Liver (tissue), 9 donors: Measurements from ENCODE around the gene STK38L. TPM values are rescaled to one million over a fixed set of nuclear protein-coding genes. Genes with fewer than 3 reads are reported as not detected.

ENCODE experiments used
- DNase-seq: peaks from one replicate; pipeline ENCODE4 v3.0.0-alpha.2; 2017; ENCODE audit warnings: low spot score
- H3K27ac ChIP-seq, 2 donors: one replicate each; pipeline ENCODE4 v1.7.0; 2013; ENCODE audit warnings: inconsistent platforms in 2 of 2, low read length in 2 of 2, control low read depth in 1 of 2, low read depth in 1 of 2, mild to moderate bottlenecking in 1 of 2
- H3K27me3 ChIP-seq, 4 donors: one replicate each; pipeline versions ENCODE4 v1.6.1 to v1.7.0; 2013; ENCODE audit warnings: low read length in 3 of 4, inconsistent platforms in 1 of 4, mild to moderate bottlenecking in 1 of 4, moderate library complexity in 1 of 4; ENCODE audit not compliant: control insufficient read depth in 4 of 4, insufficient read depth in 4 of 4
- H3K36me3 ChIP-seq, 4 donors: one replicate each; pipeline versions ENCODE4 v1.6.1 to v1.7.0; 2013; ENCODE audit warnings: low read length in 3 of 4, mild to moderate bottlenecking in 3 of 4, low read depth in 1 of 4, moderate library complexity in 1 of 4; ENCODE audit not compliant: control insufficient read depth in 4 of 4, insufficient read depth in 3 of 4
- H3K4me1 ChIP-seq, 4 donors: one replicate each; pipeline versions ENCODE4 v1.6.1 to v1.7.0; 2013; ENCODE audit warnings: low read length in 3 of 4, mild to moderate bottlenecking in 3 of 4, moderate library complexity in 1 of 4; ENCODE audit not compliant: control insufficient read depth in 4 of 4, insufficient read depth in 4 of 4
- H3K4me3 ChIP-seq, 3 donors: one replicate each; pipeline versions ENCODE4 v1.6.1 to v1.7.0; 2013; ENCODE audit warnings: low read length in 3 of 3, control low read depth in 1 of 3, low read depth in 1 of 3, mild to moderate bottlenecking in 1 of 3
- H3K9ac ChIP-seq, 2 donors: one replicate each; pipeline ENCODE4 v1.7.0; 2013; ENCODE audit warnings: low read length in 2 of 2, mild to moderate bottlenecking in 2 of 2, moderate library complexity in 2 of 2, control low read depth in 1 of 2, low read depth in 1 of 2
- H3K9me3 ChIP-seq, 4 donors: one replicate each; pipeline versions ENCODE4 v1.6.1 to v1.7.0; 2013; ENCODE audit warnings: low read length in 3 of 4; ENCODE audit not compliant: control insufficient read depth in 4 of 4
- ATF3 ChIP-seq: IDR thresholded peaks from 2 replicates; pipeline ENCODE4 v1.6.1; 2016; ENCODE audit warnings: antibody characterized with exemption
- EGR1 ChIP-seq, 2 donors: IDR thresholded peaks; 2 replicates each; pipeline ENCODE4 v1.6.1; 2016 to 2018; ENCODE audit warnings: antibody characterized with exemption in 2 of 2, low read depth in 2 of 2
- FOXA1 ChIP-seq: IDR thresholded peaks from 2 replicates; pipeline ENCODE4 v1.6.1; 2016; ENCODE audit warnings: antibody characterized with exemption
- FOXA2 ChIP-seq: IDR thresholded peaks from 2 replicates; pipeline ENCODE4 v1.6.1; 2016; ENCODE audit warnings: antibody characterized with exemption
- HNF4A ChIP-seq, 2 donors: conservative IDR thresholded peaks; 2 replicates each; pipeline ENCODE4 v1.6.1; 2016; ENCODE audit warnings: antibody characterized with exemption in 2 of 2, mild to moderate bottlenecking in 2 of 2
- HNF4G ChIP-seq: IDR thresholded peaks from 2 replicates; pipeline ENCODE4 v1.6.1; 2016; ENCODE audit warnings: antibody characterized with exemption
- JUND ChIP-seq, 2 donors: IDR thresholded peaks; 2 replicates each; pipeline ENCODE4 v1.6.1; 2016; ENCODE audit warnings: antibody characterized with exemption in 2 of 2
- NR2F2 ChIP-seq: IDR thresholded peaks from 2 replicates; pipeline ENCODE4 v1.6.1; 2016; ENCODE audit warnings: antibody characterized with exemption
- RAD21 ChIP-seq, 2 donors: IDR thresholded peaks; 2 replicates each; pipeline ENCODE4 v1.6.1; 2016; ENCODE audit warnings: antibody characterized with exemption in 2 of 2, mild to moderate bottlenecking in 2 of 2
- RXRA ChIP-seq, 2 donors: IDR thresholded peaks; 2 replicates each; pipeline ENCODE4 v1.6.1; 2017 to 2018; ENCODE audit warnings: antibody characterized with exemption in 2 of 2, mild to moderate bottlenecking in 1 of 2
- YY1 ChIP-seq: IDR thresholded peaks from 2 replicates; pipeline ENCODE4 v1.6.1; 2016; ENCODE audit warnings: antibody characterized with exemption, mild to moderate bottlenecking
- WGBS: extraction: QIAGEN DNeasy Blood & Tissue Kit; methylation state at CpG from one replicate; pipeline ENCODE4 v1.1.7; 2013; 5-methylcytosine and 5-hydroxymethylcytosine counted together
- polyA plus RNA-seq, 2 donors: library from polyadenylated mRNA; stranded (reverse) in 1 of 2; unstranded in 1 of 2; fragments of 200-250 nt in 1 of 2; fragments of >200 nt in 1 of 2; fragmentation: Nextera tagmentation in 1 of 2; extraction: Ambion mirVana in 1 of 2; gene quantifications; one replicate each; pipeline versions ENCODE4 v1.2.1 to v1.2.3, GENCODE V29; 2013 to 2015
- total RNA-seq, 2 donors: library from RNA; depleted of rRNA; stranded (reverse); fragments of >200 nt; gene quantifications; one replicate each; pipeline ENCODE4 v1.2.3, GENCODE V29; 2014
- TF ChIP-seq, protein P1 (sequence below): fragments of 150-350 bp; IDR thresholded peaks from 2 replicates; pipeline ENCODE4 v1.5.1; 2017; ENCODE audit warnings: improper control_type of control experiment, low read depth, low read length; ENCODE audit not compliant: missing input control
- TF ChIP-seq, protein P2 (sequence below): IDR thresholded peaks from 2 replicates; pipeline ENCODE4 v1.6.1; 2016; ENCODE audit warnings: antibody characterized with exemption
- TF ChIP-seq, protein P3 (sequence below): IDR thresholded peaks from 2 replicates; pipeline ENCODE4 v1.6.1; 2016; ENCODE audit warnings: antibody characterized with exemption, mild to moderate bottlenecking
- TF ChIP-seq, protein P4 (sequence below): IDR thresholded peaks from 2 replicates; pipeline ENCODE4 v1.6.1; 2016; ENCODE audit warnings: antibody characterized with exemption
- donor health status: healthy.
- donor health status: healthy.
- donor health status: healthy.
- donor health status: healthy.
- donor health status: healthy.

STK38L gene
- total and polyA plus RNA-seq, 4 donors = 2.8 to 8.6 (median 6.6) TPM

DNA sequence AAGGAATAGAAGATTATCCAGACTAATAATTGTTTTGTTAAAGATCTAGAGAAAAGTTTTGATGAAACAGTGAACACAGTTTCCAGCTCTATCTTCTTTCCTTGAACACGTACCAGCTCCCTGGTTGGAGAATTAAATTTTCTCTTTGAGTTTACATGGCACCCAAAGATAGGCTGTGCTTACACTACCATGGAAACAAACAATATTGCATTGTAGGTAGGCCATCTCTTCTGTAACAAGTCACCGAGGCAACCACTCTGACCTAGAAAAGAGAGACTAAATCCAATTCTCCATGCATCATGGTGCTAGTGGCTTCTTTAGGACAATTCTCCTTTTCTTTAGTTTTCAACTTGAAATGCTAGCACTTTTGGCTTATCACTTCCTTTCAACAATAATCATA is 98.5 kb downstream of the STK38L start:
- TF ChIP-seq, protein P1, sequence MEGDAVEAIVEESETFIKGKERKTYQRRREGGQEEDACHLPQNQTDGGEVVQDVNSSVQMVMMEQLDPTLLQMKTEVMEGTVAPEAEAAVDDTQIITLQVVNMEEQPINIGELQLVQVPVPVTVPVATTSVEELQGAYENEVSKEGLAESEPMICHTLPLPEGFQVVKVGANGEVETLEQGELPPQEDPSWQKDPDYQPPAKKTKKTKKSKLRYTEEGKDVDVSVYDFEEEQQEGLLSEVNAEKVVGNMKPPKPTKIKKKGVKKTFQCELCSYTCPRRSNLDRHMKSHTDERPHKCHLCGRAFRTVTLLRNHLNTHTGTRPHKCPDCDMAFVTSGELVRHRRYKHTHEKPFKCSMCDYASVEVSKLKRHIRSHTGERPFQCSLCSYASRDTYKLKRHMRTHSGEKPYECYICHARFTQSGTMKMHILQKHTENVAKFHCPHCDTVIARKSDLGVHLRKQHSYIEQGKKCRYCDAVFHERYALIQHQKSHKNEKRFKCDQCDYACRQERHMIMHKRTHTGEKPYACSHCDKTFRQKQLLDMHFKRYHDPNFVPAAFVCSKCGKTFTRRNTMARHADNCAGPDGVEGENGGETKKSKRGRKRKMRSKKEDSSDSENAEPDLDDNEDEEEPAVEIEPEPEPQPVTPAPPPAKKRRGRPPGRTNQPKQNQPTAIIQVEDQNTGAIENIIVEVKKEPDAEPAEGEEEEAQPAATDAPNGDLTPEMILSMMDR = no peak
- TF ChIP-seq, protein P2, sequence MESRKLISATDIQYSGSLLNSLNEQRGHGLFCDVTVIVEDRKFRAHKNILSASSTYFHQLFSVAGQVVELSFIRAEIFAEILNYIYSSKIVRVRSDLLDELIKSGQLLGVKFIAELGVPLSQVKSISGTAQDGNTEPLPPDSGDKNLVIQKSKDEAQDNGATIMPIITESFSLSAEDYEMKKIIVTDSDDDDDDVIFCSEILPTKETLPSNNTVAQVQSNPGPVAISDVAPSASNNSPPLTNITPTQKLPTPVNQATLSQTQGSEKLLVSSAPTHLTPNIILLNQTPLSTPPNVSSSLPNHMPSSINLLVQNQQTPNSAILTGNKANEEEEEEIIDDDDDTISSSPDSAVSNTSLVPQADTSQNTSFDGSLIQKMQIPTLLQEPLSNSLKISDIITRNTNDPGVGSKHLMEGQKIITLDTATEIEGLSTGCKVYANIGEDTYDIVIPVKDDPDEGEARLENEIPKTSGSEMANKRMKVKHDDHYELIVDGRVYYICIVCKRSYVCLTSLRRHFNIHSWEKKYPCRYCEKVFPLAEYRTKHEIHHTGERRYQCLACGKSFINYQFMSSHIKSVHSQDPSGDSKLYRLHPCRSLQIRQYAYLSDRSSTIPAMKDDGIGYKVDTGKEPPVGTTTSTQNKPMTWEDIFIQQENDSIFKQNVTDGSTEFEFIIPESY = no peak
- no peak for TF ChIP-seq HNF4G
- TF ChIP-seq, protein P3, sequence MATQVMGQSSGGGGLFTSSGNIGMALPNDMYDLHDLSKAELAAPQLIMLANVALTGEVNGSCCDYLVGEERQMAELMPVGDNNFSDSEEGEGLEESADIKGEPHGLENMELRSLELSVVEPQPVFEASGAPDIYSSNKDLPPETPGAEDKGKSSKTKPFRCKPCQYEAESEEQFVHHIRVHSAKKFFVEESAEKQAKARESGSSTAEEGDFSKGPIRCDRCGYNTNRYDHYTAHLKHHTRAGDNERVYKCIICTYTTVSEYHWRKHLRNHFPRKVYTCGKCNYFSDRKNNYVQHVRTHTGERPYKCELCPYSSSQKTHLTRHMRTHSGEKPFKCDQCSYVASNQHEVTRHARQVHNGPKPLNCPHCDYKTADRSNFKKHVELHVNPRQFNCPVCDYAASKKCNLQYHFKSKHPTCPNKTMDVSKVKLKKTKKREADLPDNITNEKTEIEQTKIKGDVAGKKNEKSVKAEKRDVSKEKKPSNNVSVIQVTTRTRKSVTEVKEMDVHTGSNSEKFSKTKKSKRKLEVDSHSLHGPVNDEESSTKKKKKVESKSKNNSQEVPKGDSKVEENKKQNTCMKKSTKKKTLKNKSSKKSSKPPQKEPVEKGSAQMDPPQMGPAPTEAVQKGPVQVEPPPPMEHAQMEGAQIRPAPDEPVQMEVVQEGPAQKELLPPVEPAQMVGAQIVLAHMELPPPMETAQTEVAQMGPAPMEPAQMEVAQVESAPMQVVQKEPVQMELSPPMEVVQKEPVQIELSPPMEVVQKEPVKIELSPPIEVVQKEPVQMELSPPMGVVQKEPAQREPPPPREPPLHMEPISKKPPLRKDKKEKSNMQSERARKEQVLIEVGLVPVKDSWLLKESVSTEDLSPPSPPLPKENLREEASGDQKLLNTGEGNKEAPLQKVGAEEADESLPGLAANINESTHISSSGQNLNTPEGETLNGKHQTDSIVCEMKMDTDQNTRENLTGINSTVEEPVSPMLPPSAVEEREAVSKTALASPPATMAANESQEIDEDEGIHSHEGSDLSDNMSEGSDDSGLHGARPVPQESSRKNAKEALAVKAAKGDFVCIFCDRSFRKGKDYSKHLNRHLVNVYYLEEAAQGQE = no peak
- no peak for TF ChIP-seq EGR1 (IDR thresholded peaks at IDR 0.05; ENCODE audit: low read depth in 2 of 2)
- TF ChIP-seq HNF4A (conservative IDR thresholded peaks at IDR 0.05) = no peak
- no peak for TF ChIP-seq ATF3
- TF ChIP-seq JUND (IDR thresholded peaks at IDR 0.05) = no peak
- TF ChIP-seq RAD21 (IDR thresholded peaks at IDR 0.05) = no peak
- TF ChIP-seq FOXA2 = no peak
- TF ChIP-seq YY1 = no peak
- WGBS = 97% methylated on average over 2 of the region's 2 CpGs
- DNase-seq = no peak

DNA sequence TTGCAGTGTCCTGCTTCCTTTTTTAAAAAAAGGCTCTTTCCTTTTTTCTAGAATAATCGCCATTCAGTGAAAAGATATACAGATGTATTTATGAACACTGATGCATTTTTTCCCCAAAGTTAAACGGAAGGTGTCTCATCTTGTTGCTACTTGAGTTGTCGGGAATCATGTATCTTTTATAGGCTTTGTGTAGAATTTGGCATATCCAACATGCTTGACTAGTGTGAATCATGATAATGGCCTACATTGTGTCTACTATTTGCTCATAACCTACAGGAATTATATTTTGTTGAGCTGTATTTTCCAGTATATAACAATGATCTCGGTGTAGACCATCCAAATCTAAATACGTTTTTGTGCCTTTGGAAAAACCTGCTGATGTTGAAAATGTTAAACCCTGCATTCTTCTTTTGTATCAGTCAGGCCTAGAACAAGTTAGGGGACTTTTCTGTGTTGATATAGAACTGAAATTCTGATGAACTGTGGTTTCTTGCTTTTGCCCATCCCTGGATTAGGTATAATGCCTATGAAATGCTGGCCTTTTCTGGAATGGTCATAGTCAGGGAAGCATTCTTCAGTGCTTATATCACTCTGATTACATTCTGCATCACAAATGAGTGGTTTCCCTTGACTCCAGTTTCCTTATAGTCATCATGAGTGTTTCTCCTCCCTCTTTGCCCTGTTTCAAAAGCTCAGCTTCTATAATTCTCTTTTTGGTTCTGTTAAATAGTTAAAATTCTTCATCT is 99.3 kb downstream of the STK38L start:
- no peak for DNase-seq
- H3K27ac ChIP-seq = no peak overlapping the region
- H3K27me3 ChIP-seq = no peaks in the 10 kb centered on the region
- H3K36me3 ChIP-seq = no peaks in the 10 kb centered on the region
- H3K9ac ChIP-seq = no peak overlapping the region
- WGBS = 94% methylated on average over 5 of the region's 5 CpGs
- H3K4me1 ChIP-seq = peaks cover 0 to 5% (median 1%) of the 10 kb centered on the region in 4 donors
- H3K9me3 ChIP-seq = no peaks in the 10 kb centered on the region
- H3K4me3 ChIP-seq = no peak overlapping the region
- TF ChIP-seq FOXA1 = no peak
- TF ChIP-seq, protein P4, sequence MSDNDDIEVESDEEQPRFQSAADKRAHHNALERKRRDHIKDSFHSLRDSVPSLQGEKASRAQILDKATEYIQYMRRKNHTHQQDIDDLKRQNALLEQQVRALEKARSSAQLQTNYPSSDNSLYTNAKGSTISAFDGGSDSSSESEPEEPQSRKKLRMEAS = no peak
- TF ChIP-seq EGR1 (IDR thresholded peaks at IDR 0.05; ENCODE audit: low read depth in 2 of 2) = no peak
- no peak for TF ChIP-seq HNF4A (conservative IDR thresholded peaks at IDR 0.05)
- no peak for TF ChIP-seq NR2F2
- TF ChIP-seq HNF4G = no peak
- TF ChIP-seq, protein P2 = no peak
- TF ChIP-seq, protein P3 = no peak
- TF ChIP-seq JUND (IDR thresholded peaks at IDR 0.05) = no peak
- no peak for TF ChIP-seq ATF3
- TF ChIP-seq YY1 = no peak
- TF ChIP-seq FOXA2 = no peak
- TF ChIP-seq RXRA (IDR thresholded peaks at IDR 0.05) = no peak

More for the DNA sequence above, 98.5 kb downstream of the STK38L start:
- no peaks in the 10 kb centered on the region for H3K27me3 ChIP-seq
- no peak overlapping the region for H3K27ac ChIP-seq
- peaks cover 0 to 11% (median 4%) of the 10 kb centered on the region in 4 donors for H3K4me1 ChIP-seq
- H3K9me3 ChIP-seq = no peaks in the 10 kb centered on the region
- H3K4me3 ChIP-seq = no peak overlapping the region
- no peak overlapping the region for H3K9ac ChIP-seq
- H3K36me3 ChIP-seq = no peaks in the 10 kb centered on the region
